GM23338 (cell line): ENCODE measurements around the gene DRC7. TPM values are rescaled to one million over a fixed set of nuclear protein-coding genes. Genes with fewer than 3 reads are reported as not detected.
"Not testable (repeated sequence)": the region's sequence is repeated elsewhere in the genome, so short reads cannot be mapped to it uniquely, and the experiment has no call there.

Experiments
- ATAC-seq: fragments of 200-7000 bp; cut with Tn5 transposase; 3 replicates; pipeline ENCODE4 v1.9.1; 2020
- DNase-seq: peaks from one replicate; pipeline ENCODE4 v3.0.0-alpha.2; 2015; ENCODE audit warnings: low spot score
- H2AFZ ChIP-seq: fragments of 200-600 bp; sonication (generic); 2 replicates; pipeline ENCODE4 v1.8.0; 2016; ENCODE audit warnings: antibody characterized with exemption, mild to moderate bottlenecking, moderate library complexity
- H3F3A ChIP-seq: fragments of 200-600 bp; sonication (generic); replicated peaks from 2 replicates; pipeline ENCODE4 v1.8.0; 2017; ENCODE audit warnings: antibody characterized with exemption, mixed run types, low read depth
- H3K27ac ChIP-seq: fragments of 200-600 bp; sonication (generic); 2 replicates; pipeline ENCODE4 v1.6.1; 2016; ENCODE audit warnings: low read depth
- H3K27me3 ChIP-seq: fragments of 200-600 bp; sonication (generic); 2 replicates; pipeline ENCODE4 v1.8.0; 2016; ENCODE audit warnings: mild to moderate bottlenecking, mixed run types, moderate library complexity; ENCODE audit not compliant: insufficient read depth
- H3K36me3 ChIP-seq: fragments of 200-600 bp; sonication (generic); 2 replicates; pipeline ENCODE4 v1.8.0; 2016; ENCODE audit warnings: mild to moderate bottlenecking; ENCODE audit not compliant: insufficient read depth
- H3K4me1 ChIP-seq: fragments of 200-600 bp; sonication (generic); 2 replicates; pipeline ENCODE4 v1.8.0; 2016; ENCODE audit warnings: mild to moderate bottlenecking, moderate library complexity; ENCODE audit not compliant: insufficient read depth
- H3K4me2 ChIP-seq: fragments of 200-600 bp; sonication (generic); 2 replicates; pipeline ENCODE4 v1.7.1; 2017; ENCODE audit warnings: mixed run types
- H3K4me3 ChIP-seq: fragments of 200-600 bp; sonication (generic); 2 replicates; pipeline ENCODE4 v1.6.1; 2016; ENCODE audit warnings: mixed run types
- H3K79me2 ChIP-seq: fragments of 200-600 bp; sonication (generic); replicated peaks from 2 replicates; pipeline ENCODE4 v1.8.0; 2017; ENCODE audit warnings: mild to moderate bottlenecking; ENCODE audit not compliant: insufficient read depth
- H3K9me2 ChIP-seq: fragments of 200-600 bp; sonication (generic); 2 replicates; pipeline ENCODE4 v1.8.0; 2017; ENCODE audit not compliant: insufficient read depth
- H4K20me1 ChIP-seq: fragments of 200-600 bp; sonication (generic); replicated peaks from 2 replicates; pipeline ENCODE4 v1.8.0; 2017; ENCODE audit warnings: mild to moderate bottlenecking; ENCODE audit not compliant: insufficient read depth
- H3K27ac Mint-ChIP-seq: 2 replicates; pipeline ENCODE4 v1.8.0; 2020; ENCODE audit warnings: inconsistent platforms, mild to moderate bottlenecking, moderate library complexity, mixed read lengths
- H3K27me3 Mint-ChIP-seq: 3 replicates; pipeline ENCODE4 v1.8.0; 2022; ENCODE audit warnings: low read depth, mild to moderate bottlenecking, moderate library complexity, mixed read lengths, inconsistent platforms; ENCODE audit not compliant: insufficient read depth, poor library complexity
- H3K36me3 Mint-ChIP-seq: 3 replicates; pipeline ENCODE4 v1.8.0; 2021; ENCODE audit warnings: low read depth, mild to moderate bottlenecking, inconsistent platforms, moderate library complexity, mixed read lengths
- H3K4me1 Mint-ChIP-seq: 3 replicates; pipeline ENCODE4 v1.8.0; 2020; ENCODE audit warnings: mild to moderate bottlenecking, inconsistent platforms, mixed read lengths
- H3K4me3 Mint-ChIP-seq: 3 replicates; pipeline ENCODE4 v1.8.0; 2021; ENCODE audit warnings: moderate library complexity, mild to moderate bottlenecking, inconsistent platforms, mixed read lengths
- H3K9me3 Mint-ChIP-seq: 3 replicates; pipeline ENCODE4 v1.8.0; 2020; ENCODE audit warnings: moderate library complexity, mild to moderate bottlenecking, inconsistent platforms, mixed read lengths
- CREB1 ChIP-seq: fragments of 250-450 bp; sonication (Bioruptor Pico); IDR thresholded peaks from 2 replicates; pipeline ENCODE4 v1.5.0; 2020; ENCODE audit warnings: low read depth, mild to moderate bottlenecking, moderate library complexity
- EZH2 ChIP-seq: fragments of 200-600 bp; sonication (generic); IDR thresholded peaks from one replicate; pipeline ENCODE4 v1.8.0; 2017; ENCODE audit warnings: antibody characterized with exemption, mild to moderate bottlenecking, low read depth; ENCODE audit not compliant: unreplicated experiment
- EZH2phosphoT487 ChIP-seq: fragments of 200-600 bp; sonication (generic); IDR thresholded peaks from one replicate; pipeline ENCODE4 v1.8.1; 2018; ENCODE audit warnings: antibody characterized with exemption; ENCODE audit not compliant: unreplicated experiment
- JUNB ChIP-seq: IDR thresholded peaks from one replicate; pipeline ENCODE4 v1.6.1; 2016; ENCODE audit warnings: antibody characterized with exemption; ENCODE audit not compliant: unreplicated experiment
- NANOG ChIP-seq: IDR thresholded peaks from 2 replicates; pipeline ENCODE4 v1.6.1; 2016; ENCODE audit warnings: antibody characterized with exemption, borderline replicate concordance
- REST ChIP-seq: IDR thresholded peaks from one replicate; pipeline ENCODE4 v1.6.1; 2018; ENCODE audit warnings: antibody characterized with exemption; ENCODE audit not compliant: unreplicated experiment
- STAT1 ChIP-seq: IDR thresholded peaks from one replicate; pipeline ENCODE4 v1.6.1; 2016; ENCODE audit warnings: antibody characterized with exemption; ENCODE audit not compliant: unreplicated experiment
- ZNF462 ChIP-seq: fragments of 250-450 bp; sonication (Bioruptor Pico); IDR thresholded peaks from 2 replicates; pipeline ENCODE4 v1.5.0; 2020; ENCODE audit warnings: mild to moderate bottlenecking, moderate library complexity
- polyA plus RNA-seq: library from polyadenylated mRNA; unstranded; fragments of >200 nt; fragmentation: Nextera tagmentation; extraction: Ambion mirVana; gene quantifications from 2 replicates; pipeline ENCODE4 v1.2.1, GENCODE V29; 2016
- total RNA-seq: library from RNA; depleted of rRNA; stranded (reverse); fragments of >200 nt; shearing (Covaris generic); gene quantifications from 2 replicates; pipeline ENCODE4 v1.2.3, GENCODE V29; 2014

The DRC7 gene
- total and polyA plus RNA-seq, 2 experiments from 2014 or later, result not detected

GRCh38 chr16:57746316-57746715 lies 51.7 kb downstream of the DRC7 start:
- H3K79me2 ChIP-seq, H3K4me3 Mint-ChIP-seq, H3K4me1 Mint-ChIP-seq, H3K4me1 ChIP-seq, H3K27ac Mint-ChIP-seq, H3K9me3 Mint-ChIP-seq, H3K27me3 ChIP-seq, H4K20me1 ChIP-seq, DNase-seq, H3K9me2 ChIP-seq, H3K27ac ChIP-seq, H2AFZ ChIP-seq, H3K36me3 ChIP-seq, H3K4me2 ChIP-seq, H3K4me3 ChIP-seq, H3K27me3 Mint-ChIP-seq, H3F3A ChIP-seq, ATAC-seq: not testable (repeated sequence)
- peaks cover 18% of the 10 kb centered on the region for H3K36me3 Mint-ChIP-seq

GRCh38 chr16:57747091-57747490 lies 52.5 kb downstream of the DRC7 start:
- H3K36me3 Mint-ChIP-seq, result peaks cover 19% of the 10 kb centered on the region
- H3K4me2 ChIP-seq, result no peak overlapping the region

More at GRCh38 chr16:57747091-57747490, 52.5 kb downstream of the DRC7 start:
- Mint-ChIP-seq H3K27ac (no peak overlapping the region), H3K9me3 (no peaks in the 10 kb centered on the region), H3K4me1 (no peaks in the 10 kb centered on the region), H3K27me3 (peaks cover 3% of the 10 kb centered on the region), H3K4me3 (no peak overlapping the region)
- H3K79me2 ChIP-seq, result no peaks in the 10 kb centered on the region
- H3F3A ChIP-seq, result no peaks in the 10 kb centered on the region
- H3K36me3 ChIP-seq, result 0 out of 2 replicates have a peak, but pooled peaks cover 7% of the 10 kb centered on the region
- DNase-seq (no peak), ATAC-seq (no peak)
- no peak overlapping the region for H3K27ac ChIP-seq
- H3K27me3 ChIP-seq, result no peaks in the 10 kb centered on the region
- no peaks in the 10 kb centered on the region; the same call in 1 of the 2 replicates for H4K20me1 ChIP-seq
- no peak overlapping the region for H3K4me3 ChIP-seq
- TF ChIP-seq ZNF462 (CRISPR knock-in tag) (no peak), EZH2phosphoT487 (no peak), REST (no peak), NANOG (no peak), CREB1 (CRISPR knock-in tag) (no peak), STAT1 (no peak), EZH2 (no peak), JUNB (no peak)
- no peak overlapping the region for H2AFZ ChIP-seq
- H3K4me1 ChIP-seq, result no peaks in the 10 kb centered on the region
- H3K9me2 ChIP-seq, result no peaks in the 10 kb centered on the region
